Activated CD4-positive, alpha-beta memory T cell treated with anti-CD3 and anti-CD28 coated beads for 36 hours (primary cell): ENCODE data around the gene TEX36. TPM values are rescaled to one million over a fixed set of nuclear protein-coding genes. Genes with fewer than 3 reads are reported as not detected.
"Not testable (repeated sequence)": the region's sequence is repeated elsewhere in the genome, so short reads cannot be mapped to it uniquely, and the experiment has no call there.

Source experiments
- CTCF ChIA-PET: fragments of 350-600 bp; sonication (Branson Sonifier 250); formaldehyde crosslinking; loops from one replicate; lab custom pipeline; 2021; ENCODE audit warnings: antibody characterized with exemption, inconsistent platforms; lab: Charles Lee
- POLR2A ChIA-PET: fragments of 350-600 bp; sonication (Branson Sonifier 250); formaldehyde crosslinking; loops from one replicate; lab custom pipeline; 2021; ENCODE audit warnings: antibody characterized with exemption; lab: Charles Lee
- DNase-seq: peaks from one replicate; pipeline ENCODE4 v3.0.0-alpha.2; 2020
- H3K27ac Mint-ChIP-seq: one replicate; pipeline ENCODE4 v1.8.0; 2021; ENCODE audit warnings: mixed read lengths
- H3K27me3 Mint-ChIP-seq: one replicate; pipeline ENCODE4 v1.8.0; 2021; ENCODE audit warnings: mixed read lengths
- H3K36me3 Mint-ChIP-seq: one replicate; pipeline ENCODE4 v1.8.0; 2021; ENCODE audit warnings: mixed read lengths
- H3K4me1 Mint-ChIP-seq: one replicate; pipeline ENCODE4 v1.8.0; 2021; ENCODE audit warnings: low read depth, mixed read lengths
- H3K4me3 Mint-ChIP-seq: one replicate; pipeline ENCODE4 v1.8.0; 2021; ENCODE audit warnings: mild to moderate bottlenecking, mixed read lengths
- H3K9me3 Mint-ChIP-seq: one replicate; pipeline ENCODE4 v1.8.0; 2021; ENCODE audit warnings: mixed read lengths
- intact Hi-C: fragments of 100-400 bp; cut with micrococcal nuclease; formaldehyde crosslinking; loops from one replicate; pipeline ENCODE4 v1.15.1; 2023
- total RNA-seq, 2 experiments: library from RNA; stranded (reverse); gene quantifications; one replicate each; pipeline ENCODE4 v1.2.3, GENCODE V29; 2021

The TEX36 gene
- total RNA-seq, 2 experiments from 2014 or later, result not detected

DNA sequence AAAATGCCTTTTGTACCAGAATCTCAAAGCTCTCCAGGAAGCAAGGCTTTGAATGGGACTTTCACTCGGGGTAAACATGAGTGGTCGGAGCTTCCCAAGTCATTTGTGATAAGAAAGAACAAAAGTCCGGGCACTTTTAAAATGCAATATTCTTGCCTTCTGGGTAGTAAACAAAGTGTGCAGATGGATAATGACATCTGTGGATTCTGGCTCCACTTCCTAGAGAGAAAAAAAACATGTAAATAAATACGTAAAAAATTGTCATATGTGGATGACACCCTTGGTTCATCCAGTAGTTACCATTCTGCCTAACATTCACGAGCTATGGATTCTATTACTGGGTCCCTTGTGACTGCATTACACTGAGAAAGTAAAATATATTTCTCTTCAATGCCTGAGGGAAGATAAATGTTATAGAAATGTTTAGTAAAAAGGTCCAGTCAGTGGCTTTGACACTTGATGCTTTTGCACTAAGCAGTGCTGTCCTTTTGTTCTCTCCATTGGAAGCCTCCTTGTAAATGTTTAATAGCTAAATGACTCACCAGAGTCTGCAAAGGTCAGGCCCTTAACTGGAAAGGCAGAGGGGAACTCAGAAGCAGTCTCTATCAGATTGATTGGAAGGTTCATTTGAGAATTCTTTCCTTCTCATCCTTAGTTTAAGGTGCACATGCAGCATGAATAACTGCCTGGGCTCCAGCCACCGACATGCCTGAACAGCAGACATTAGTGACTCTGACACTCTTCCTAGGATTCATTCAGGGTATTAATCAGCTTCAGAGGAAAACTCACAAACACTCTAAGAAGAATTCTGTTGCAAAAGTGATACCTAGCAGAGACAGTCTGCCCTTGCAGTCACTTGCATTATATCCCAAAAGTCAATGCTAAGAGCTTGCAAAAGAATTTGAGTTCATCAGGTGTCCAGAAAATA lies 24.8 kb upstream of the TEX36 start:
- Mint-ChIP-seq H3K36me3 (peaks cover 7% of the 10 kb centered on the region), H3K4me3 (no peak overlapping the region), H3K9me3 (peaks cover 18% of the 10 kb centered on the region), H3K27ac (no peak overlapping the region), H3K27me3 (peaks cover 10% of the 10 kb centered on the region), H3K4me1 (no peaks in the 10 kb centered on the region)
- DNase-seq, result no peak
- intact Hi-C loops, result no loop called here
- ChIA-PET POLR2A (no interaction called here), CTCF (no interaction called here)

GRCh38 chr10:125700355-125700911 lies 17.5 kb upstream of the TEX36 start:
- Mint-ChIP-seq H3K4me3 (no peak overlapping the region), H3K36me3 (no peaks in the 10 kb centered on the region), H3K4me1 (no peaks in the 10 kb centered on the region), H3K27me3 (peaks cover 5% of the 10 kb centered on the region), H3K27ac (no peak overlapping the region), H3K9me3 (peaks cover 3% of the 10 kb centered on the region)
- ChIA-PET CTCF (no interaction called here), POLR2A (no interaction called here)
- intact Hi-C loops, result no loop called here
- no peak for DNase-seq

- no peak overlapping the region for H3K27ac Mint-ChIP-seq
- no peaks in the 10 kb centered on the region for H3K36me3 Mint-ChIP-seq
- H3K9me3 Mint-ChIP-seq, result peaks cover 3% of the 10 kb centered on the region
- ChIA-PET POLR2A (no interaction called here), CTCF (no interaction called here)
- DNase-seq, result no peak
- no peak overlapping the region for H3K4me3 Mint-ChIP-seq
- H3K27me3 Mint-ChIP-seq, result peaks cover 5% of the 10 kb centered on the region
- H3K4me1 Mint-ChIP-seq, result no peaks in the 10 kb centered on the region
- intact Hi-C loops, result no loop called here
Observed at GRCh38 chr10:125699562-125700143, 16.7 kb upstream of the TEX36 start.

- CTCF ChIA-PET, result no interaction called here
Observed at GRCh38 chr10:125698481-125698998, 15.6 kb upstream of the TEX36 start.

GRCh38 chr10:125696884-125697283 lies 13.9 kb upstream of the TEX36 start:
- H3K4me3 Mint-ChIP-seq, intact Hi-C loops, H3K27ac Mint-ChIP-seq, DNase-seq, POLR2A ChIA-PET, H3K36me3 Mint-ChIP-seq, CTCF ChIA-PET, H3K27me3 Mint-ChIP-seq, H3K4me1 Mint-ChIP-seq, H3K9me3 Mint-ChIP-seq: not testable (repeated sequence)

More at GRCh38 chr10:125698481-125698998, 15.6 kb upstream of the TEX36 start:
- Mint-ChIP-seq H3K27ac (no peak overlapping the region), H3K4me1 (no peaks in the 10 kb centered on the region), H3K27me3 (peaks cover 5% of the 10 kb centered on the region), H3K36me3 (no peaks in the 10 kb centered on the region), H3K4me3 (no peak overlapping the region), H3K9me3 (peaks cover 3% of the 10 kb centered on the region)
- no peak for DNase-seq
- POLR2A ChIA-PET, result no interaction called here
- intact Hi-C loops, result no loop called here

DNA sequence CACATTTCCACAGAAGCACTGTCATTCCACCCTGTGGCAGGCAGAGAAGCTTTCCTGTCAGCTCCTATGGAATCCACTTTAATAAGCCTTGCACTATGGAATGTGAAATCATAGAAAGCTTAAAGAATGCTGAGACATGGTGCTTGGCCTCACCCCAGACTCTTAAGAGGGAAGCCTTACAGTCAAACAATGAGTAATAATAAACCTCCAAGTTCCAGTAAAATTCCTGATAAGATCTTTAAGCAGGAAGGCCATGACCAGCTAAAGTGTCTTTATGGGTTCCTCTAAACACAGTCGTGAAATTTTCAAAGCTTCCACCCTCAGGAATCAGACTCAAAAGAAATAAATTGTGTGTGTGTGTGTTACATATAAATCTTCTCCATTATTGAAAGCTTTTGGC lies 11.9 kb upstream of the TEX36 start:
- no peak for DNase-seq
- Mint-ChIP-seq H3K27ac (no peak overlapping the region), H3K4me1 (no peaks in the 10 kb centered on the region), H3K4me3 (no peak overlapping the region), H3K9me3 (no peaks in the 10 kb centered on the region), H3K36me3 (no peaks in the 10 kb centered on the region), H3K27me3 (peaks cover 4% of the 10 kb centered on the region)
- intact Hi-C loops, result no loop called here
- ChIA-PET CTCF (no interaction called here), POLR2A (no interaction called here)

GRCh38 chr10:125693524-125693847 lies 10.5 kb upstream of the TEX36 start:
- intact Hi-C loops, result no loop called here
- no peak for DNase-seq
- no peaks in the 10 kb centered on the region for H3K9me3 Mint-ChIP-seq
- H3K27me3 Mint-ChIP-seq, result peaks cover 7% of the 10 kb centered on the region
- H3K36me3 Mint-ChIP-seq, result no peaks in the 10 kb centered on the region
- CTCF ChIA-PET, result no interaction called here
- POLR2A ChIA-PET, result no interaction called here
- no peak overlapping the region for H3K4me3 Mint-ChIP-seq
- H3K4me1 Mint-ChIP-seq, result no peaks in the 10 kb centered on the region
- H3K27ac Mint-ChIP-seq, result no peak overlapping the region

GRCh38 chr10:125692601-125693523 lies 9.9 kb upstream of the TEX36 start:
- CTCF ChIA-PET, result no interaction called here
- H3K4me3 Mint-ChIP-seq, result no peak overlapping the region
- H3K27ac Mint-ChIP-seq, result no peak overlapping the region
- POLR2A ChIA-PET, result no interaction called here
- no peaks in the 10 kb centered on the region for H3K36me3 Mint-ChIP-seq
- no peaks in the 10 kb centered on the region for H3K4me1 Mint-ChIP-seq
- H3K9me3 Mint-ChIP-seq, result no peaks in the 10 kb centered on the region
- H3K27me3 Mint-ChIP-seq, result peaks cover 7% of the 10 kb centered on the region
- intact Hi-C loops, result no loop called here
- no peak for DNase-seq

DNA sequence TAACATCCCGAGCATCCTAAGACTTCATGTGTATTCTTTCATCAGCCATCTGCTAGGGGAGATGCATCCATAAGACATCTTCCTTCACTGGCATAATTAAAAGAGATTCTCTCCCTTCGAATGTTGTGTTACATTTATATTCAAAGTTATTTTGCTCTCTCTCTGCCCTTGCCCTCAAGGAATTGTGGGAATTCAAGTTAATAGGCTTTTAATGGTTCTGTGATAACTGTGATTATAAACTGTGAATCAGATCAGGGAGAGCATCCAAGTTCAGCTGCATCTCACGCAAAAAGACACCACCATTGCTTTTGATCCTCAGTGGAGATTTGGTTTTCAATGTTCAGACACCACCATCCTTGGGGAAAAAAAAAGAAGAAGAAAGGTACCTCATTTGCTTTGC lies 9.2 kb upstream of the TEX36 start:
- intact Hi-C loops, result no loop called here
- H3K9me3 Mint-ChIP-seq, result no peaks in the 10 kb centered on the region

GRCh38 chr10:125691160-125691981 lies 8.4 kb upstream of the TEX36 start:
- Mint-ChIP-seq H3K4me1 (no peaks in the 10 kb centered on the region), H3K4me3 (no peak overlapping the region), H3K27me3 (peaks cover 7% of the 10 kb centered on the region), H3K36me3 (no peaks in the 10 kb centered on the region), H3K27ac (no peak overlapping the region), H3K9me3 (no peaks in the 10 kb centered on the region)
- POLR2A ChIA-PET, result no interaction called here
- no peak for DNase-seq
- CTCF ChIA-PET, result no interaction called here
- intact Hi-C loops, result no loop called here

More for the DNA sequence above, 9.2 kb upstream of the TEX36 start:
- DNase-seq, result no peak
- ChIA-PET CTCF (no interaction called here), POLR2A (no interaction called here)
- Mint-ChIP-seq H3K36me3 (no peaks in the 10 kb centered on the region), H3K4me3 (no peak overlapping the region), H3K27me3 (peaks cover 7% of the 10 kb centered on the region), H3K4me1 (no peaks in the 10 kb centered on the region), H3K27ac (no peak overlapping the region)

DNA sequence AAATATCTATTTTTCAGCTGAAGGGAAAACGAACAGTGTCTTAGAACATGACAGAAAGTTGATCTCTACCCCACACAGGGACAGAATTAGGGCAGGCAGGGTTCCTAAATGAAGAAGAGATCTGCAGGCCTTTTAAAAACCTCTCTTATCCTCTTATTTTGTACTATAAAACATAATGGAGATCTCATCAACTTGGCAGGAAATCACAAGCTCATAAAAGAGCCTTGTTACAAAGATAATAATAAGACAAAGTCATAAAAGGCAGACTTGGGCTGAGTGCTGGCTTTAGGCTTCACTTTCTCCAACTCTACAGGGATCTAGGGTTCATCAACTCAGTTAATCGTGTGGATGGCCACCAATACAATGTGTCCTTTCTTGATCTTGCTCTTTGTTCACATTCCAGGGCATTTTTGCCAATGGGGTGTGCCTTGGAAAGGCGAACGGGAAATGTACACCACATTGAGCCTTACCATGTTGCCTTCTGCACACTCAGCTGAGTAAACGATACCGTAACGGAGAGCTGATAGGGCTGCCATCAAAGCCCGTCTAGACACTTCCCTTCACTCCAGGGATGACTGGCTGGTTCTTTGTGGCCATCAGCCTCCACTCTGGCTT lies 7.1 kb upstream of the TEX36 start:
- DNase-seq, result no peak
- intact Hi-C loops, result no loop called here
- ChIA-PET CTCF (no interaction called here), POLR2A (no interaction called here)
- Mint-ChIP-seq H3K9me3 (no peaks in the 10 kb centered on the region), H3K4me3 (no peak overlapping the region), H3K27me3 (peaks cover 5% of the 10 kb centered on the region), H3K27ac (no peak overlapping the region), H3K36me3 (no peaks in the 10 kb centered on the region), H3K4me1 (no peaks in the 10 kb centered on the region)
